Activated T-helper 2 cell treated with anti-CD3 and anti-CD28 coated beads, Interferon-gamma antibody, Interleukin-2, Interleukin-4, amounts not matched to agents 10 μg/mL and 5 μg/mL and 100 μg/mL, durations not matched to agents 14 hours and 24 hours and 36 hours (primary cell): ENCODE data around the gene UST. TPM values are rescaled to one million over a fixed set of nuclear protein-coding genes. Genes with fewer than 3 reads are reported as not detected.

Source experiments
- DNase-seq: peaks from one replicate; pipeline ENCODE4 v3.0.0; 2021; ENCODE audit warnings: low spot score
- H3K27ac Mint-ChIP-seq: one replicate; pipeline ENCODE4 v1.8.0; 2021; ENCODE audit warnings: mixed read lengths
- H3K27me3 Mint-ChIP-seq: one replicate; pipeline ENCODE4 v1.8.0; 2021; ENCODE audit warnings: low read depth, mixed read lengths
- H3K36me3 Mint-ChIP-seq: one replicate; pipeline ENCODE4 v1.8.0; 2021; ENCODE audit warnings: low read depth, mixed read lengths
- H3K4me1 Mint-ChIP-seq: one replicate; pipeline ENCODE4 v1.8.0; 2021; ENCODE audit warnings: low read depth, mixed read lengths
- H3K4me3 Mint-ChIP-seq: one replicate; pipeline ENCODE4 v1.8.0; 2021; ENCODE audit warnings: low read depth, mild to moderate bottlenecking, moderate library complexity, mixed read lengths
- H3K9me3 Mint-ChIP-seq: one replicate; pipeline ENCODE4 v1.8.0; 2021; ENCODE audit warnings: mixed read lengths
- intact Hi-C: fragments of 100-400 bp; cut with micrococcal nuclease; formaldehyde crosslinking; loops from one replicate; pipeline ENCODE4 v1.15.1; 2023
- total RNA-seq: library from RNA; stranded (reverse); gene quantifications from 2 replicates; pipeline ENCODE4 v1.2.3, GENCODE V29; 2022

UST gene
- total RNA-seq, 1 donor from 2014 or later = 1.3 TPM

GRCh38 chr6:149020319-149020718 lies 273.5 kb downstream of the UST start:
- H3K27me3 Mint-ChIP-seq = peaks cover 4% of the 10 kb centered on the region
- H3K4me1 Mint-ChIP-seq = peaks cover 4% of the 10 kb centered on the region
- no peak for DNase-seq
- H3K9me3 Mint-ChIP-seq = no peaks in the 10 kb centered on the region
- peaks cover 5% of the 10 kb centered on the region for H3K36me3 Mint-ChIP-seq
- H3K4me3 Mint-ChIP-seq = no peak overlapping the region
- intact Hi-C loops = no loop called here
- H3K27ac Mint-ChIP-seq = no peak overlapping the region

DNA sequence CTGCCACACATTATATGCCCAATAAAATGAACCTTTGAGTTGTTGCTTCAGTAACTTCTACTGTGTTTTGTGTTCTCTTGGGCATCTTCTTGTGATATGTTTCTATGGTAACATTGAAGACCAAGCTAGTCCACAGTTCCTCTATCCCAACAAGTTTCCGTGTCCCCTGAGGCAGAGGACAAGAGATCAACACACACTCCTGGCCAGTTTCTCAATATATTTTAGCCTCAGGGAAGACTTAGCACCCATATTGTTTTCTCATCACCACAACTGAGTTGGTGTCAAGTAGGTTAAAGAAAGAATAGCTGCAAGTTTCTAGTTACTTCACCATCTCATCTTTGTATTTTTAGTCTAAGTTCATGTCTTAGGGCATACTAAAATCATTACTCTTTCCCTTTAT lies 277.5 kb downstream of the UST start:
- Mint-ChIP-seq H3K27me3 (no peaks in the 10 kb centered on the region), H3K4me1 (peaks cover 4% of the 10 kb centered on the region), H3K36me3 (peaks cover 21% of the 10 kb centered on the region), H3K27ac (no peak overlapping the region), H3K4me3 (no peak overlapping the region), H3K9me3 (peaks cover 6% of the 10 kb centered on the region)
- DNase-seq = no peak
- intact Hi-C loops = no loop called here

GRCh38 chr6:149025061-149025460 lies 278.2 kb downstream of the UST start:
- DNase-seq = no peak
- no peak overlapping the region for H3K4me3 Mint-ChIP-seq
- H3K4me1 Mint-ChIP-seq = peaks cover 11% of the 10 kb centered on the region
- H3K36me3 Mint-ChIP-seq = peaks cover 21% of the 10 kb centered on the region
- H3K27ac Mint-ChIP-seq = no peak overlapping the region
- intact Hi-C loops = no loop called here
- no peaks in the 10 kb centered on the region for H3K27me3 Mint-ChIP-seq
- peaks cover 6% of the 10 kb centered on the region for H3K9me3 Mint-ChIP-seq

DNA sequence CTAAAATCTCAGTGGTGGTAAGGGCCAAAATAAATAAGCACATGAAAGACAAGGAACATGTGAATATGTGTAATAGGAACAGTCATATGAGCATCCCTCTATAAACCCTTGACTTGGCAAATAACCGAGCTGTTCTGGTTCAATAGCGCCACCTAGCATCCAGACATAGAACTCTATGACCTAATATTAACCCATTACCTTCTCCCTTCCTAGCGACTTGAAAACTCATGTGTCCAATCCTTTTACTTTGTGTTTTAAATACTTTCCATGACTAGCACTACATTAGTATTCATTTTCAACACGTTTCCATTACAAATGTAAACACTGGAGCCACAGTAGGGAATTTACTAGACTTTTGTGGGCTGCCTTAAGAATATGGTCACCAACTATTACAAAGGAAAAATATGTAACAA lies 279.7 kb downstream of the UST start:
- DNase-seq = no peak
- Mint-ChIP-seq H3K27ac (no peak overlapping the region), H3K4me3 (no peak overlapping the region), H3K4me1 (peaks cover 20% of the 10 kb centered on the region), H3K36me3 (peaks cover 21% of the 10 kb centered on the region), H3K27me3 (no peaks in the 10 kb centered on the region), H3K9me3 (peaks cover 6% of the 10 kb centered on the region)
- intact Hi-C loops = no loop called here

DNA sequence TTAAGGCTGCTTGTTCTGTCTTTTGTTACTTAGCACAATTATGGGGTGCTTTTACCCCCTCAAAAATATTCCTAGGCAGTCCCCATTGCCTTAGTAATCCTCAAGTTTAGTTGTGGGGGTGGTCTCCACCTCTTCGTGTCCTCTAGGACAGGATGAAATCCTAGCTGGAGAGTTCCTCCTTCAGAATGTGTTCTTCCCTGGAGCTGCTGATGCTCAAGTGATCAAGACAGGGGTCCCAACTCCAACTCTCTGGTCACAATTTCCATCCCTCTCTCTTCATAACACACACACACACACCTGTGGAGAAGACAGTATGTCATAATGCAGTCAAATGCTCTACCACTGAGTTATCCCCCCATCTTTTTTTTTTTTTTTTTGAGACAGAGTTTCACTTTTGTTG lies 280.7 kb downstream of the UST start:
- peaks cover 6% of the 10 kb centered on the region for H3K9me3 Mint-ChIP-seq
- intact Hi-C loops = no loop called here
- H3K36me3 Mint-ChIP-seq = peaks cover 21% of the 10 kb centered on the region
- peaks cover 30% of the 10 kb centered on the region for H3K4me1 Mint-ChIP-seq
- no peaks in the 10 kb centered on the region for H3K27me3 Mint-ChIP-seq
- no peak for DNase-seq
- no peak overlapping the region for H3K27ac Mint-ChIP-seq
- H3K4me3 Mint-ChIP-seq = no peak overlapping the region

DNA sequence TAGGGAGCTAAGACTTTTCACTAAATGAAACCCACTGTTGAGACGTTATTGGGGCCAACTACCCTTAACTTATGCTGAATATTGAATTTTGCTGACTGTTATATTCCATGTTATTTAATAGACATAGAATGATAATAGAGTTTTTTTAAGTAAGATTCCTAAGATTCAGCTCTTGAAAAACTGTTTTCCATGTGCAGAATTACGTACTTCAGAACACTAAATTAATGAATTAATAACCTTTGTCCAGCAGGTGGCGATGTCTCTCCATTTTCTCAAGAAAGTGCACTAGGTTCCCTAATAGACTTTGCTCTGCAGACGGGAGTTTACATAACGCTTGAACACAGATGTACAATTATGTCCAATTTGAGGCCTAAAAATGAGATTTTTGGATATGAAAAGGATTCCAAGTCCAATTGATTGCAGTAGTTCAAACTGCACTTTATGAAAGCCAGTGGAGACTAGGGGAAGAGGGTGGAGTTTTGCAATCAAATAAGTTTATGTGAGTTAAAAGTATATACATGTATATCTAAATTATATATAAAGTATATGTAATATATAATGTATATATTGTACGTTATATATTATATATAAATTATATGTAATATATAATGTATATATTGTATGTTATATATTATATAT lies 282.1 kb downstream of the UST start:
- no peak overlapping the region for H3K4me3 Mint-ChIP-seq
- H3K27ac Mint-ChIP-seq = peak overlapping the region; percentile 75
- intact Hi-C loops = loop anchor here (1.0 kb wide), 2 partner anchors 33 to 403 kb away; no protein-coding TSS in a partner anchor
- peaks cover 6% of the 10 kb centered on the region for H3K9me3 Mint-ChIP-seq
- no peaks in the 10 kb centered on the region for H3K27me3 Mint-ChIP-seq
- H3K36me3 Mint-ChIP-seq = peaks cover 21% of the 10 kb centered on the region
- H3K4me1 Mint-ChIP-seq = peaks cover 44% of the 10 kb centered on the region
- peak; percentile 55 for DNase-seq

DNA sequence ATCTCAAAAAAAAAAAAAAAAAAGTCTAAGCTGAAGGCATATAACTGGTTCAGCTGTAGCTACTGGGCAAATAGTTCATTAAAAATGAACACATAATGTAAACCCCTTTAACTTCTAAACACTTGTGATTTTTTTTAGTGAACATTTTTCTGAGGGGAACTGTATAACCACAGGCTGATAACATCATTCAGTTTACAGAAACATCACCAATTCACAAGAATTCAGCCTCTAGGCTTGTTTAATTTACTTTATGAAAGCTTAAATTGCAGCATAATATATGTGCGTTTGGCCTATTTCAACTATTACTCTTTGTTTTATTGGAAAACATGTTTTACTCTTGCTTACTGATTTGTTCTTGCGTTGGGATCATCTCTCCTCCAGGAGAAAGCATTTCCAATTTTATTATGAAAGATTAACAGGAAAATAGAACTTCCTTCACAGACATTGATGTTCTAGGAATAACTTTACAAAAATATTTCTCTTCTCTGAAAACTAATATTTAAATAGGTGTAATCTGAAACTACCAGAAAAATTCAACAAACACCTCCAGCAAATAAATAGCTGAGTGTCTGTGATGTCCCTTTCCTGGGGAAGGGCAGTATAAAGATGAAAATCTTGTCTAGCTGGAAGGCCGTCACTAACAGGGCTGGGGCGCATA lies 284.5 kb downstream of the UST start:
- no peak for DNase-seq
- Mint-ChIP-seq H3K4me3 (peak overlapping the region; percentile 81), H3K36me3 (peaks cover 15% of the 10 kb centered on the region), H3K27me3 (no peaks in the 10 kb centered on the region), H3K27ac (peak overlapping the region; percentile 93), H3K4me1 (peaks cover 60% of the 10 kb centered on the region), H3K9me3 (peaks cover 4% of the 10 kb centered on the region)
- intact Hi-C loops = loop anchor here (5.0 kb wide), 1 partner anchor 306 kb away; no protein-coding TSS in a partner anchor

DNA sequence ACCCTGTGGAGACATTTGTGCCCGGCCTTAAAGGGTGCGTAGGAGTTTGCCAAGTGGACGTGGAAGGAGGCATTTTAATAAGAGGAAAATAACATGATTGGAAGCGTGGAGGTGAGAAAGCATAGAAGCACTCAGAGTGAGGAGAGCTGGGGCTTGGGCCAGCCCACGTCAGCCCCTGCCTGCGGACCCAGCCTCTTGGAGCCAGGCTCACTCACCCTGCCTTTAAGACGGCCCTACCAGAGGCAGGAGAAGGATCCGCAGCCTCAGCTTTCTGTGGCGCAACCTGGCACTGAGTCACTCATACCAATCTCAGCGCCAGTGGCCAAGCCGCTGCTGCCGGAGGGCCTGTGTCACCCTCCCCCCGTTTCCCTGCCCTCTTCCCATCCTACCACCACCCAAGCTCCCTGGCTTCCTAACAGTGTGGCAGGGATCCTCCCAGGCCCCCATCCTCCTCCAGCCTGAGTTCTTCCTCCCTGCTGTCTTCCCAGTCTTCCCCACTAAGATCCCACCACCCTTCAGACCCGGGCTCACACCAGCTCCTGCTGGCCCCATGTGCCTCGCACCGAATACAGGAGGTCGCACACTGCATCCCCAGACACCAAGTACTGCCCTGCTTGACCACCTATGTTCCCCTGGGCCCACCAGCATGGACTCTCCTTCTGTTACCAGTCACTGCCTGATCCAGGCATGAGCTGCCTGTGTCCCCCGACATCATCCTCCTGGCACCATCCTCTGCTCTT lies 285.2 kb downstream of the UST start:
- peak overlapping the region; percentile 93 for H3K27ac Mint-ChIP-seq
- peak overlapping the region; percentile 81 for H3K4me3 Mint-ChIP-seq
- H3K36me3 Mint-ChIP-seq = peaks cover 10% of the 10 kb centered on the region
- no peaks in the 10 kb centered on the region for H3K9me3 Mint-ChIP-seq
- DNase-seq = no peak
- H3K4me1 Mint-ChIP-seq = peaks cover 66% of the 10 kb centered on the region
- intact Hi-C loops = loop anchor here (1.0 to 5.0 kb wide), 9 partner anchors 34 to 485 kb away; no protein-coding TSS in a partner anchor
- H3K27me3 Mint-ChIP-seq = no peaks in the 10 kb centered on the region

GRCh38 chr6:149032599-149033405 lies 286.0 kb downstream of the UST start:
- Mint-ChIP-seq H3K36me3 (peaks cover 3% of the 10 kb centered on the region), H3K9me3 (no peaks in the 10 kb centered on the region), H3K4me3 (peak overlapping the region; percentile 81), H3K4me1 (peaks cover 67% of the 10 kb centered on the region), H3K27me3 (no peaks in the 10 kb centered on the region), H3K27ac (peak overlapping the region; percentile 93)
- DNase-seq = peak; percentile 38
- intact Hi-C loops = loop anchor here (1.0 to 5.0 kb wide), 14 partner anchors 27 to 484 kb away; no protein-coding TSS in a partner anchor

DNA sequence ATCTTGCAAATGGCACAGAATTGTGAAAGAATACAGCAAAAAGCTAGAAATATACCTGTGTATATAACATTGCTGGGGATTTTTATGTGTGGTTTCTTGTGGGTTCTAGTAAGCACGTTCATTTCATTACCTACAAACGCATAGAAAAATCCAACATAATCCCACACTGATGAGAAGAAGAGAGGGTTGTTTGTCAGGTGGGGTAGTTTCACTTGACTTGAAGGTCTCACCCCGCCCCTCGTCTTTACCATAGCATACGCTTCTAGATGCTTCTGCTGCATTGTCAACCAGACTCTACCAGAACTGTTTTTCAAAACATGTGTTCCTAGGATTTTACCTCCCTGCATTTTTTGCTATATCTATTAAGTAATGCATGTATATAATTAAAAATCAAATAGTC lies 286.6 kb downstream of the UST start:
- DNase-seq = no peak
- H3K36me3 Mint-ChIP-seq = peaks cover 3% of the 10 kb centered on the region
- no peaks in the 10 kb centered on the region for H3K9me3 Mint-ChIP-seq
- intact Hi-C loops = loop anchor here (1.0 to 5.0 kb wide), 8 partner anchors 27 to 475 kb away; no protein-coding TSS in a partner anchor
- peak overlapping the region; percentile 93 for H3K27ac Mint-ChIP-seq
- H3K4me1 Mint-ChIP-seq = peaks cover 72% of the 10 kb centered on the region
- peak overlapping the region; percentile 38 for H3K4me3 Mint-ChIP-seq
- no peaks in the 10 kb centered on the region for H3K27me3 Mint-ChIP-seq

- Mint-ChIP-seq H3K4me1 (peaks cover 68% of the 10 kb centered on the region), H3K9me3 (no peaks in the 10 kb centered on the region), H3K27me3 (no peaks in the 10 kb centered on the region), H3K27ac (no peak overlapping the region), H3K4me3 (no peak overlapping the region), H3K36me3 (peaks cover 3% of the 10 kb centered on the region)
- DNase-seq = no peak
- intact Hi-C loops = no loop called here
Observed at GRCh38 chr6:149035766-149036165, 288.9 kb downstream of the UST start.

DNA sequence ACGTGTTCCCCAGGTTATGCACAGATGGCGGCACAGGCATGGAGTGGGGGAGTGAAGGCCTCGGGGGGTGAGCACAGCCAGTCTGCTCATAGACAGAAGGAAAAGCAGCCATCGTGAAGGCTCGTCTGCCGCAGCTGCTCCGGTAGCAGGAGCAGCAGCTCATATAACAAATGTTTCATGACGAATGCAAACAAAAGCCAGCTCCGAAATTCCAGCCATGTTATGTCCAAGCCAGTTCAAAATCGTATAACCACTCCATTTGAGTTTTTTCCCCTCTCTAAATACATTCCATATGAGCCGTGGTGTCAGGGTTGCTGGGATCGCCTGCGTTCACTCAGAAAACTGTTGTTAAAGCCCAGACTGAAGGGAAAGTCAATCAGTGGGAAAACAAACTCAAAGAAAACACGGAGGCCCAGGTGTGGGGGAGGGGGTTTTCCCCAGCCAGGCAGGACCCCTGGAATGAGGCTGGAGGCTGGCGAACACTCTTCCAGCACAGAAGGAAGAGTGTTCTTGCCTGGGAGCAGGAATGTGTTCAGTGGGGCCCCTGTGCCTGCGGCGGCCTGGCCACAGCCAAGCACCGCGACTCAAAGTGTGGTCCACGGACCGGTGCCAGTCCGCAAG lies 290.3 kb downstream of the UST start:
- peaks cover 60% of the 10 kb centered on the region for H3K4me1 Mint-ChIP-seq
- intact Hi-C loops = no loop called here

More for the DNA sequence above, 290.3 kb downstream of the UST start:
- H3K4me3 Mint-ChIP-seq = no peak overlapping the region
- no peaks in the 10 kb centered on the region for H3K27me3 Mint-ChIP-seq
- H3K9me3 Mint-ChIP-seq = no peaks in the 10 kb centered on the region
- DNase-seq = no peak
- H3K36me3 Mint-ChIP-seq = peaks cover 3% of the 10 kb centered on the region
- peak overlapping the region; percentile 56 for H3K27ac Mint-ChIP-seq
